GM23248 (cell line): Measurements from ENCODE around the gene ATP6V1B1.

Source experiments
- EZH2 ChIP-seq: fragments of 200-600 bp; sonication (generic); IDR thresholded peaks from 2 replicates; pipeline ENCODE4 v1.6.1; 2018; ENCODE audit warnings: antibody characterized with exemption, mild to moderate bottlenecking; ENCODE audit not compliant: insufficient read depth, poor library complexity, severe bottlenecking
- EZH2phosphoT487 ChIP-seq: fragments of 200-600 bp; sonication (generic); IDR thresholded peaks from 2 replicates; pipeline ENCODE4 v1.6.1; 2018; ENCODE audit warnings: antibody characterized with exemption, moderate library complexity, mild to moderate bottlenecking, low read depth; ENCODE audit not compliant: insufficient read depth

DNA sequence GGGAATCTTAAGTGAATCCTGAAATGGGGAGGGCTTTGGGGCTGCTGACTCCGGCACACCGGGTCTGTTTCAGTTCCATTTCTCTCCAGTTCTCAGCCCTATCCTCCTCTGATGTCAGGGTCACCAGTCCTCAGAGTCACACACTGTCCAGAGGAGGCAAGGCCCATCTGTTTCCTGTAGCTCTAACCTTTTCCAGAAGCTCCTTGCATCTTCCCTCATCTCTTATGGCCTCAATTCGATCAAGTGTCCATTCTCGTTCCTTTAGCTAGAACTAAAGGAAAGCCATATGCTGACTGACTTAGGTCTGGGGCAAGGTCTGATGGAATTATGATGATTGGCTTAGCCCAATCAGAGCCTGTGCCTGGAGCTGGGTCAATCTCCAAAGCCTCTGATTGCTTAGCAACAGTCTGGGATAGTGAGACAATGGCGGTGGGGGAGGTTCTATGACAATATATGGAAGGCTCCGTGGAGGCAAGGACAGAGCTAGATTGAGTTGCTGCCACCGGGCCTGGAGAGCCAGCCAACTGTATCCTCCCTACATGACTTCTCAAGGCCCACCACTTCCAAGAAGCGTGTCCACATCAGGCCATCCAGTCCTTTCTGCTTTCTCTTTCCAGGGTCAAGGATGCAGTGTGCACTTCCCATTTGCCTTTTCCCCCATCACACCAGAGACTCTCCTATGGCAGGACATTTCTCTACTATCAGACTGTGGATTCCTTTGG, 48.0 kb downstream of the ATP6V1B1 start:
- TF ChIP-seq EZH2 (no peak), EZH2phosphoT487 (no peak)
